Measurements from ENCODE around the gene ADAMTS16. TPM values are rescaled to one million over a fixed set of nuclear protein-coding genes. Genes with fewer than 3 reads are reported as not detected.

The ADAMTS16 gene
- total RNA-seq = 10 to 100 TPM in 3 of 7 donors, 1 to 10 TPM in 4; 7.4 to 32.7 (median 9.6) TPM
- polyA plus RNA-seq = 10 to 100 TPM; 14.4 to 16.9 TPM
- long read RNA-seq, donor 1, partial matches to known transcripts = 5 of 14 reads
- long read RNA-seq, donor 1, other reads (novel, unspliced or antisense) = 9 of 14 reads
- long read RNA-seq, donor 2 = 0 reads
- long read RNA-seq, donor 3, full-length matches to known transcripts = 5 of 24 reads
- long read RNA-seq, donor 3, partial matches to known transcripts = 6 of 24 reads
- long read RNA-seq, donor 3, other reads (novel, unspliced or antisense) = 13 of 24 reads

- Histone ChIP-seq H3K4me1 (ENCODE audit: insufficient read depth) (peaks cover 6% of the 10 kb centered on the region), H3K27ac (peak within 1 kb of the TSS; percentile 42 to 61), H3K4me3 (peak within 1 kb of the TSS; percentile 54), H3K36me3 (no peaks in the 10 kb centered on the region), H3K9me3 (no peaks in the 10 kb centered on the region), H3K27me3 (no peaks in the 10 kb centered on the region)
- intact Hi-C loops (cut with DNase I) = loop anchor here in 3 of 4 donors (1.0 to 5.0 kb wide), 4 partner anchors 258 to 1507 kb away; no protein-coding TSS in a partner anchor
- TF ChIP-seq CTCF (IDR thresholded peaks at IDR 0.05) = no peak
- TF ChIP-seq EP300 (IDR thresholded peaks at IDR 0.05) = no peak
- no peak for TF ChIP-seq POLR2A (IDR thresholded peaks at IDR 0.05)
- 1% methylated on average over 70 to 76 of the region's 76 CpGs for WGBS, 3 donors
- peak; percentile 47 to 77 (median 58) for DNase-seq
Measured at GRCh38 chr5:5139777-5140478, at the start of gene ADAMTS16. Gene ADAMTS16 (plus strand): TSS chr5:5140330. CDS start chr5:5140468, 138 bp downstream.

- no peak for TF ChIP-seq POLR2A (IDR thresholded peaks at IDR 0.05)
- no peak for TF ChIP-seq CTCF (IDR thresholded peaks at IDR 0.05)
- TF ChIP-seq EP300 (IDR thresholded peaks at IDR 0.05) = no peak
- no peak for DNase-seq
Measured at GRCh38 chr5:5092149-5092548, 48.0 kb upstream of the ADAMTS16 start.

GRCh38 chr5:5100635-5101034 lies 39.5 kb upstream of the ADAMTS16 start:
- 85 to 89% (median 88%) methylated on average over 4 of the region's 4 CpGs for WGBS, 3 donors
- no peak overlapping the region for H3K27ac ChIP-seq

More at GRCh38 chr5:5092149-5092548, 48.0 kb upstream of the ADAMTS16 start:
- Histone ChIP-seq H3K4me3 (no peak overlapping the region), H3K27ac (no peak overlapping the region), H3K9me3 (no peaks in the 10 kb centered on the region), H3K4me1 (ENCODE audit: insufficient read depth) (no peaks in the 10 kb centered on the region), H3K27me3 (no peaks in the 10 kb centered on the region), H3K36me3 (no peaks in the 10 kb centered on the region)
- intact Hi-C loops (cut with DNase I) = no loop called here
- WGBS, 3 donors = 39 to 94% (median 91%) methylated on average over 1 of the region's 1 CpG

GRCh38 chr5:5101676-5102075 lies 38.5 kb upstream of the ADAMTS16 start:
- Histone ChIP-seq H3K36me3 (no peaks in the 10 kb centered on the region), H3K4me3 (no peak overlapping the region), H3K27ac (no peak overlapping the region), H3K4me1 (ENCODE audit: insufficient read depth) (no peaks in the 10 kb centered on the region), H3K27me3 (no peaks in the 10 kb centered on the region), H3K9me3 (no peaks in the 10 kb centered on the region)
- 67 to 91% (median 89%) methylated on average over 2 of the region's 2 CpGs for WGBS, 3 donors
- no peak for TF ChIP-seq EP300 (IDR thresholded peaks at IDR 0.05)
- TF ChIP-seq CTCF (IDR thresholded peaks at IDR 0.05) = no peak
- no peak for TF ChIP-seq POLR2A (IDR thresholded peaks at IDR 0.05)
- intact Hi-C loops (cut with DNase I) = no loop called here
- DNase-seq = no peak

More at GRCh38 chr5:5100635-5101034, 39.5 kb upstream of the ADAMTS16 start:
- no peaks in the 10 kb centered on the region for H3K9me3 ChIP-seq
- no peaks in the 10 kb centered on the region for H3K4me1 ChIP-seq (ENCODE audit: insufficient read depth)
- TF ChIP-seq CTCF (IDR thresholded peaks at IDR 0.05) (no peak), EP300 (IDR thresholded peaks at IDR 0.05) (no peak), POLR2A (IDR thresholded peaks at IDR 0.05) (no peak)
- H3K27me3 ChIP-seq = no peaks in the 10 kb centered on the region
- H3K4me3 ChIP-seq = no peak overlapping the region
- DNase-seq = no peak
- no peaks in the 10 kb centered on the region for H3K36me3 ChIP-seq
- intact Hi-C loops (cut with DNase I) = no loop called here

All from ovary (tissue), 10 donors.